Stimulated activated CD4-positive, alpha-beta T cell treated with anti-CD3 and anti-CD28 coated beads, TNF-alpha, amount 100 ng/mL, for 4 hours (primary cell): ENCODE results near the gene BBOF1.
"Not testable (repeated sequence)": the region's sequence is repeated elsewhere in the genome, so short reads cannot be mapped to it uniquely, and the experiment has no call there.

Experiments
- DNase-seq, 3 experiments: peaks; one replicate each; pipeline ENCODE4 v3.0.0-alpha.2; 2020; ENCODE audit warnings: low read depth in 3 of 3

BBOF1 gene, protein sequence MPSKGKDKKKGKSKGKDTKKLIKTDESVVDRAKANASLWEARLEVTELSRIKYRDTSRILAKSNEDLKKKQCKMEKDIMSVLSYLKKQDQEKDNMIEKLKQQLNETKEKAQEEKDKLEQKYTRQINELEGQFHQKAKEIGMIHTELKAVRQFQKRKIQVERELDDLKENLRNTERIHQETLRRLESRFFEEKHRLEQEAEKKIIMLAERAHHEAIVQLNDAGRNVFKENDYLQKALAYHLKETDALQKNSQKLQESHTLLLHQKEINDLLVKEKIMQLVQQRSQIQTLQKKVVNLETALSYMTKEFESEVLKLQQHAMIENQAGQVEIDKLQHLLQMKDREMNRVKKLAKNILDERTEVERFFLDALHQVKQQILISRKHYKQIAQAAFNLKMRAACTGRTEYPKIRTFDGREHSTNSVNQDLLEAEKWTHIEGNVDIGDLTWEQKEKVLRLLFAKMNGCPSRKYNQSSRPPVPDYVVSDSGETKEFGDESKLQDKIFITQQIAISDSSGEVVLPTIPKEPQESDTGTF

GRCh38 chr14:74018586-74019407 is at the start of gene BBOF1, which contains the start of gene ENTPD5:
BBOF1 (plus strand) TSS chr14:74019349; CDS start chr14:74019479, 130 bp downstream.
ENTPD5 (minus strand) TSS chr14:74019288; CDS start chr14:73988102, 31,186 bp downstream.
- peak; percentile 68 to 70 (median 68) for DNase-seq

GRCh38 chr14:73973497-73973896 is 45.7 kb upstream of the BBOF1 start:
- no peak for DNase-seq

GRCh38 chr14:73976125-73976524 is 43.0 kb upstream of the BBOF1 start:
- DNase-seq = no peak

- no peak for DNase-seq
Measured at GRCh38 chr14:73977896-73978295, 41.3 kb upstream of the BBOF1 start.

GRCh38 chr14:73988065-73988464 is 31.1 kb upstream of the BBOF1 start:
- DNase-seq = no peak

DNA sequence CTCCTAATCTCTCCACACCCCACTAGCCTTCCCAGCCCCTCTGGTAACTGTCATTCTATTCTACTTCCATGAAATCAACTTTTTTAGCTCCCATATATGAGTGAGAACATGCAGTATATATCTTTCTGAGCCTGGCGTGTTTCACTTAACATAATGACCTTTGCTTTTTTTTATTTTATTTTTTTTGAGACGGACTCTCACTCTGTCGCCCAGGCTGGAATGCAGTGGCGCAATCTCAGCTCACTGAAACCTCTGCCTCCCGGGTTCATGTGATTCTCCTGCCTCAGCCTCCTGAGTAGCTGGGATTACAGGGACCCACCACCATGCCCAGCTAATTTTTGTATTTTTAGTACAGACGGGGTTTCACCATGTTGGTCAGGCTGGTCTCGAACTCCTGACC is 30.5 kb upstream of the BBOF1 start:
- not testable (repeated sequence) for DNase-seq

DNA sequence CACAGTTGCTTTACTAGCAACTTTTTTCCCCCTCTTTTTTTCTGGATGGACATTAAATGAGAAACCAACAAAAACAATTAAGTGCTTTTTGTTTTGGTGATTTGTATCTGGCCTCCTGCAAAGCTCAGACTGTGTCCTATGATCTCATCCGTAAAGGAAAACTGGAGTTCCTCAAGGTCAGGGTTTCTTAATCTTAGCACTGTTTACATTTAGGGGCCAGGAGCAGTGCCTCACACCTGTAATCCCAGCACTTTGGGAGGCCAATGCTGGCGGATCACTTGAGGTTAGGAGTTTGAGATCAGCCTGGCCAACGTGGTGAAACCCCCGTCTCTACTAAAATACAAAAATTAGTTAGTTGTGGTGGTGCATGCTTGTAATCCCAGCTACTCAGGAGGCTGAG is 28.1 kb upstream of the BBOF1 start:
- no peak for DNase-seq

DNA sequence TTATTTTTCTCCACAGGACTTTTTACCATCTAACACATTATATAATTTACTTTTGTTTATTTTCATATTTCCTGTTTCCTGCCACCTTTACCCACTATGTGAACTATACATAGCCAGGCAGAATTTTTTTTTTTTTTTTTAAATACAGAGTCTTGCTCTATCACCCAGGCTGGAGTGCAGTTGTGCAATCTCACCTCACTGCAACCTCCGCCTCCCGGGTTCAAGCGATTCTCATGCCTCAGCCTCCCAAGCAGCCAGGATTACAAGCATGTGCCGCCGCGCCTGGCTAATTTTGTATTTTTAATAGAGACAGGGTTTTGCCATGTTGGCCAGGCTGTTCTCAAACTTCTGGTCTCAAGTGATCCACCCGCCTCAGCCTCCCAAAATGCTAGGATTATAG is 24.2 kb upstream of the BBOF1 start:
- DNase-seq = not testable (repeated sequence)

DNA sequence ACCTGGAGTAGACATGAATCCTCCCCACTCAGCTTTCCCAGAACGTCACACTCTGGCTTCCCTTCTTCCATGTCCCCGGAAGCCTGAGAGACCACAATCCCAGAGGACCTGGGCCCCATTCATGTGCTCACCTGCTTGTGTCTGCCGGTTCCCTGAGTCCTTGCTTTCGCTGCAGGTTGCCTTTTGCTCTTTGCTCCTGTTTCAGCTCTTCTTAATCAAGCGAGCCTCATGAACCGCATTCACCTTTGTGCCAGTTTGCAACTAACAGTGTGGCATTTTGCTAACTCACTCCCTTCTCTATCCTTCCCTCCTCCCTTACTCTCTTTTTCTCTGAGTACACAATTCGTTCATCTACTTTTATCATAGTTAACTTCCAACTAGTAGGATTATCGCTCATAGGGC is 23.2 kb upstream of the BBOF1 start:
- DNase-seq = no peak

DNA sequence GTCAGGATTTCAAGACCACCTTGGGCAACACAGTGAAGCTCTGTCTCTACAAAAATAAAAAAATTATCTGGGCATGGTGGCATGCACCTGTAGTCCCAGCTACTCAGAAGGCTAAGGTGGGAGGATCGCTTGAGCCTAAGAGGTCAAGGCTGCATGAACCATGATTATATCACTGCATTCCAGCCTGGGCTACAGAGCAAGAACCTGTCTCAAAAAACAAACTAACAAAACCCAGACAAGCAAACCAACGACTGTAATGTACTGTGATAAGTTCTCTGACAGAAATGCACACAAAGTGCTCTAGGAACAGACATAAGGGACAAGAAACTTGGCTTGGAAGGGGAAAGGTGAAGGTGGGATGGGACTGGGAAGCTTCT is 22.4 kb upstream of the BBOF1 start:
- DNase-seq = no peak

GRCh38 chr14:73997108-73997943 is 21.8 kb upstream of the BBOF1 start:
- no peak for DNase-seq

DNA sequence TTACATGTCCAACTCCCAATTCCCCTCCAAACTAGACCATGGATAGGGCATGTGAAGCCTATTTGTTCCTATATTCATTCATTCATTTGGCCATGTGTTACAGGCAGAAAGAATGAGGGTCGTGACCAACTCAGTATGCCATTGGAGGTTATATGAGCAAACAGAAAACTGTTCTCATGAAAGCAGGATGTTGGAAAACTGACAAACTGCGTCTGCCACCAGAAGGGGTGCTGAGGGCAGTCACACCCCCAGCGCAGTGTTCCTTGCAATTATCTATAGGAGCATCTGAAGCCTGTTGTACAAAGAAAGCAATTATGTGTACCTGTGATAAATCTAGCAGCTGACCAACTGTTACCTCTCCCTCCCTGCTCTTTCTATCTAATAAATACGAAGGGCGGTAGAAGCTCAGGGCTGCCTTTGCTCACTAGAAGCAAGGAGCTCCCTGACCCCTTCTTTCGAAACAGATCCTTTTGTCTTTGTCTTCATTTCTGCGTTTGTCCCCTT is 21.2 kb upstream of the BBOF1 start:
- no peak for DNase-seq

DNA sequence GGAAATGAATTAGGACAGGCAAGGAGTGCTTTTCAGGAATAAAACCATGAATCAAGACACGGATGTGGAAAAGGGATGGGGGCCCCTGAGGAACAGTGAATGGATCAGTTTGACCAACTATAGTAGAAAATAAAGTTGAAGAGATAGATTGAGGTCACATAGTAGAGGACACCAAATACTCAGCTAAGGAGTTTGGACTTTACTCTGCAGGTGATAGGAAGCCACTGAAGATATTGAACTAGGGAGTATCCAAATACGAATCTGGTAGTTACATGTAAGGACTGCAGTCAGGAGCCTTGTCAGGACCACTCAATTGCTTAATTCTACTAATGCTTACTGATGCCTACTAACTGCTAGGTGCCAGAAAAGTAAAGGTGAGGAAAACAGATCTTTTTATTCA is 20.4 kb upstream of the BBOF1 start:
- DNase-seq = no peak

GRCh38 chr14:74005664-74006063 is 13.5 kb upstream of the BBOF1 start:
- not testable (repeated sequence) for DNase-seq

- no peak for DNase-seq
Measured at GRCh38 chr14:74008843-74009499, 10.2 kb upstream of the BBOF1 start.

- DNase-seq = no peak
Measured at GRCh38 chr14:74014299-74014698, 4.8 kb upstream of the BBOF1 start.

DNA sequence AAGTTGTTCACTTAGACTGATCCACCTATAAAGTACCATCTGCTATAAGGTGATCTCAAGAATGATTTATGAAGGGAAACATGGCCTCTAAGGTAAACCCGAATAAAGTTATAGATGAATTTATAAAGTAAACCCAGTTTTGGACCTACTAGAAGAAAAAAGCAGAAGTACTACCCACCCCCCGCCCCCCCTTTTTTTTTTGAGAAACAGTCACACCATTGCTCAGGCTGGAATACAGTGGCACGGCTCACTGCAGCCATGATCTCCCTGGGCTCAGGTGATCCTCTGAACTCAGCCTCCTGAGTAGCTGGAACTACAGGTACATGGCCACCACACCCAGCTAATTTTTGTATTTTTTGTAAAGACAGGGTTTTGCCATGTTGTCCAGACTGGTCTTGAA is 4.0 kb upstream of the BBOF1 start:
- DNase-seq = no peak

GRCh38 chr14:74015963-74016362 is 3.2 kb upstream of the BBOF1 start:
- DNase-seq = no peak

- no peak for DNase-seq
Measured at GRCh38 chr14:74018174-74018585, 969 bp upstream of the BBOF1 start.

DNA sequence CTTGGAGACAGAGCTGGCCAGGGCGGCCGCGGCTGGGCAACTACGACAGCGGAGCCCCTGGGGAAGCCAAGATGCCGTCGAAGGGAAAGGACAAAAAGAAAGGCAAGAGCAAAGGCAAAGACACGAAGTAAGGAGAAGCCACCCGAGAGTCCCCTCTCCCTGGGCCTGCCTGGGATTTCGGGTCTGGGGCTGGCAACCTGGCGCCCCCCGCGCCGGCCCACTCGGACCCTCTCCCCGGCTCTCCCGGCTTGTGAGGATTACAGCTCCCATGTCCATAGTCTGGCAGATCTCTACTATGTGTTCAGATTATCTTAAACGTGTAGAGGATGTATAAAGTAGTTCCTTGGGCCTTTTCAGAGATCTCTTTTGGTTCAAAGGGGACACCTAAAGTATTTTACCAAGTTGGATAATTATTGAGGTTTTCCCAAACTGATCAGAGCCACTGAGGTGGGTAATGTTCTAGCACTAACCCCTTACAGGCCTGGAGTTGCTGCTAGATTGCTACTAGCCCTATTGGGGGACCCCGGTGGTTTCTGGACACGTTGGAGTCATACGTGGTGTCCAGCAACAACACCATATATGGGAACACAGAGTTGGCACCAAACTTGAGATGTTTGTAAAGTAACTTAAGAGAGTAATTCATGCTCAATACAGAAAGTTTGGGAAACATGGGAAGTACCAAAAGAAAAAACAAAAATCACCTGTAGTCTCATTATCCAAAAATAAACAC is 424 bp downstream of the BBOF1 start:
- DNase-seq = no peak
